Measurements from ENCODE around the gene MRPL44. TPM values are rescaled to one million over a fixed set of nuclear protein-coding genes. Genes with fewer than 3 reads are reported as not detected.

MRPL44 gene
- total RNA-seq, 2 donors from 2014 or later, result 40.8 to 49.4 TPM

DNA sequence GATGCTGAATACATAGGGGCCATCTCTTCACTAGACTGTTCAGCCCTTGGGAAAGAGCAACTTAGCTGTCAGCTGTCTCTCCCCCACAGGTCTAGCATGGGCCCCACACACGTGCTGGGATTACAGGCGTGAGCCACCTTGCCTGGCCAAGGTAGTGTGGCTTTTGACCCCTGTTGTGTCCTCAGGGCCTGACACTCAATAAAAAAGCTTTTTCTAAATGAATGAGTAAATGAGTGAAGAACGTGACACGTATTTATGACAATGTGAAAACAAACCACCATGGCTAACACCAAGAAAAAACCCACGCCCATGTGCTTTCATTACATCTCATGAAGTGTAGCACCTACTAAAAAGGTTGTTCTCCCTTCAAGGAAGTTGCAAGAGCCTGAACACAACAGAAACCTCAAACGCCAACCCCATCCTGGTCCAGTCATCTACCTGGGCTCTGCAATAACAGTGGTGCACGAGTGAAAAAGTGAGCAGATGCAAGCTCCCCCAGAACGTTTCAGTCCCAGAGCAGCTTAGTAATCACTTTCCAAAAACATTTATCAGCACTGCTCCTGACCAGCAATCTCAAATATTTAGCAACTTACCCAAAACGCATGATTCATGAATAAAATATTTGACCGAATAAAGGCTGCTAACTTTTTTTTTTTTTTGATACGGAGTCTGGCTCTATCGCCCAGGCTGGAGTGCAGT, 15.5 kb upstream of the MRPL44 start:
- peak overlapping the region; percentile 25 for H3K27ac ChIP-seq
- H3K27me3 ChIP-seq, result no peaks in the 10 kb centered on the region
- no peaks in the 10 kb centered on the region for H3K9me3 ChIP-seq
- H3K36me3 ChIP-seq, result no peaks in the 10 kb centered on the region
- peaks cover 5% of the 10 kb centered on the region for H3K4me1 ChIP-seq
- no peak overlapping the region for H3K4me3 ChIP-seq
- no peak for DNase-seq
- H3K9ac ChIP-seq (ENCODE audit: low read depth in 2 of 2, low read length in 2 of 2), result no peak overlapping the region
- intact Hi-C loops (cut with DNase I), result no loop called here
- TF ChIP-seq, protein P1, sequence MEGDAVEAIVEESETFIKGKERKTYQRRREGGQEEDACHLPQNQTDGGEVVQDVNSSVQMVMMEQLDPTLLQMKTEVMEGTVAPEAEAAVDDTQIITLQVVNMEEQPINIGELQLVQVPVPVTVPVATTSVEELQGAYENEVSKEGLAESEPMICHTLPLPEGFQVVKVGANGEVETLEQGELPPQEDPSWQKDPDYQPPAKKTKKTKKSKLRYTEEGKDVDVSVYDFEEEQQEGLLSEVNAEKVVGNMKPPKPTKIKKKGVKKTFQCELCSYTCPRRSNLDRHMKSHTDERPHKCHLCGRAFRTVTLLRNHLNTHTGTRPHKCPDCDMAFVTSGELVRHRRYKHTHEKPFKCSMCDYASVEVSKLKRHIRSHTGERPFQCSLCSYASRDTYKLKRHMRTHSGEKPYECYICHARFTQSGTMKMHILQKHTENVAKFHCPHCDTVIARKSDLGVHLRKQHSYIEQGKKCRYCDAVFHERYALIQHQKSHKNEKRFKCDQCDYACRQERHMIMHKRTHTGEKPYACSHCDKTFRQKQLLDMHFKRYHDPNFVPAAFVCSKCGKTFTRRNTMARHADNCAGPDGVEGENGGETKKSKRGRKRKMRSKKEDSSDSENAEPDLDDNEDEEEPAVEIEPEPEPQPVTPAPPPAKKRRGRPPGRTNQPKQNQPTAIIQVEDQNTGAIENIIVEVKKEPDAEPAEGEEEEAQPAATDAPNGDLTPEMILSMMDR (IDR thresholded peaks at IDR 0.05), result no peak

DNA sequence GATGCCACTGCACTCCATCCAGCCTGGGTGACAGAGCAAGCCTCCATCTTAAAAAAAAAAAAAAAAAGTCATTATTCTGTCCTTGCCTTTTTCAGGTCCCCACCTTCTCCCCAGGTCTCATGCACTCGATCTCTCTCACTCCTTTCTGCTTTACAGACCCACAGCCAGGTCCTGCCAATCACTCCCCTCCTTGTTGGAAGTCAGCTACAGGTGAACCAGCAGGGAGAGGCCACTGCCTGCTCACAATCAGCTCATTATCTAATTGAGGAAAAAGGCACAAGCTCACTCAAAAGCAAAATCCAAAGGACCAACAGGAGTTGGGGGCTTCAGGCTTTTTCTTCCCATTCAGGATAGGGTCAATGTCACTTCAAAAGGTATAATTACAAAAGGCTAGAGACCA, 14.1 kb upstream of the MRPL44 start:
- peaks cover 5% of the 10 kb centered on the region for H3K4me1 ChIP-seq
- no peaks in the 10 kb centered on the region for H3K27me3 ChIP-seq
- peak overlapping the region; percentile 79 for H3K27ac ChIP-seq
- no peaks in the 10 kb centered on the region for H3K9me3 ChIP-seq
- TF ChIP-seq, protein P1 (IDR thresholded peaks at IDR 0.05), result no peak
- H3K4me3 ChIP-seq, result no peak overlapping the region
- intact Hi-C loops (cut with DNase I), result no loop called here
- DNase-seq, result no peak
- no peaks in the 10 kb centered on the region for H3K36me3 ChIP-seq
- H3K9ac ChIP-seq (ENCODE audit: low read depth in 2 of 2, low read length in 2 of 2), result peak overlapping the region in 1 of 2 donors; percentile 96

DNA sequence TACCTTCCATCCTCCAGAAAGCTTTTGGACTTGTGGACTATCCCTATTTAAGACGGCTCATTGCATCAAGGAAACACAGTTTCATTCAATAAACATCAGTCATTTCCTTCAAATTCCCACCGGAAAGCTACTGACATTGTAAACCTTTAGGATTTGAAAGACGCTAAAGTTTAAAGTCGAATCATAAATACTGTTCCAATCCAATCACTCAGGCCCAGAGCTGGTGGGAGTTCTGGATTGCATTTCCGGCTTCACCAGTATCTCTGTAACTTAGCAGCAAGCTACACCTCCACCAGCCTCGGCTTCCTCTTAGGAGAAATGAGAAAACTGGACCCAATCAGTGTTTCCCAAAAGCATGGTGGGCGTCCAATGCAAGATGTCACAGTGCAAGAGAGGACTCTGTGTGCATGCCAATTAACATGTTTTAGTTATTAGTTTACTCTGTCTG, 13.7 kb upstream of the MRPL44 start:
- Histone ChIP-seq H3K27me3 (no peaks in the 10 kb centered on the region), H3K9ac (ENCODE audit: low read depth in 2 of 2, low read length in 2 of 2) (peak overlapping the region; percentile 96 to 99), H3K36me3 (no peaks in the 10 kb centered on the region), H3K9me3 (no peaks in the 10 kb centered on the region), H3K4me1 (peaks cover 5% of the 10 kb centered on the region), H3K27ac (peak overlapping the region; percentile 79), H3K4me3 (peak overlapping the region; percentile 72)
- peak; percentile 75 for DNase-seq
- TF ChIP-seq, protein P1 (IDR thresholded peaks at IDR 0.05), result no peak
- intact Hi-C loops (cut with DNase I), result no loop called here

DNA sequence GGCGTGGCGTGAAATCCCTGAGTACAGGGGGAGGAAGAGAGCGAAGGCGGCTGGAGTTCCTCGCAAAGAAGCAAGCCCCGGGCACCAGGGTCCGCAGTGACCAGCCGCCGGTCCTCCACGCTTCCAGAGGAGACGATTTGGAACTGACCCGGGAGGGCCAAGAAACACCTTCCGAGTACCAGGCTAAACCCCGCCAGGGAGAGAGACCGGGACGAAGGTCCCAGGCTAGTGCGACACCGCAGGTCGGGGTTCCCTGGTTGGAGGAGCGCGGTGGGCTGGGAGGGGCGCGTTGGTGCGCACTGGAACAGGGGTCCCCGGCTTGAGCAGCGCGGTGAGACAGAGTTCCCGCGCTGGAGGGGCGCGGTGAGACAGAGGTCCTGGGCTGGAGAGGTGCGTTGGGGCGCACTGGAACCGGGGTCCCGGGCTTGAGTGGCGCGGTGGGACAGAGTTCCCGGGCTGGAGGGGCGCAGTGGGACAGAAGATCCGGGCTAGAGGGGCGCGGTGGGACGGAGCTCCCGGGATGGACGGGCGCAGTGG, 13.0 kb upstream of the MRPL44 start:
- Histone ChIP-seq H3K27me3 (no peaks in the 10 kb centered on the region), H3K27ac (peak overlapping the region; percentile 79), H3K4me3 (peak overlapping the region; percentile 72), H3K4me1 (peaks cover 5% of the 10 kb centered on the region), H3K9me3 (no peaks in the 10 kb centered on the region), H3K9ac (ENCODE audit: low read depth in 2 of 2, low read length in 2 of 2) (peak overlapping the region; percentile 96 to 99), H3K36me3 (no peaks in the 10 kb centered on the region)
- intact Hi-C loops (cut with DNase I), result no loop called here
- peak; percentile 60 for DNase-seq
- TF ChIP-seq, protein P1 (IDR thresholded peaks at IDR 0.05), result no peak

DNA sequence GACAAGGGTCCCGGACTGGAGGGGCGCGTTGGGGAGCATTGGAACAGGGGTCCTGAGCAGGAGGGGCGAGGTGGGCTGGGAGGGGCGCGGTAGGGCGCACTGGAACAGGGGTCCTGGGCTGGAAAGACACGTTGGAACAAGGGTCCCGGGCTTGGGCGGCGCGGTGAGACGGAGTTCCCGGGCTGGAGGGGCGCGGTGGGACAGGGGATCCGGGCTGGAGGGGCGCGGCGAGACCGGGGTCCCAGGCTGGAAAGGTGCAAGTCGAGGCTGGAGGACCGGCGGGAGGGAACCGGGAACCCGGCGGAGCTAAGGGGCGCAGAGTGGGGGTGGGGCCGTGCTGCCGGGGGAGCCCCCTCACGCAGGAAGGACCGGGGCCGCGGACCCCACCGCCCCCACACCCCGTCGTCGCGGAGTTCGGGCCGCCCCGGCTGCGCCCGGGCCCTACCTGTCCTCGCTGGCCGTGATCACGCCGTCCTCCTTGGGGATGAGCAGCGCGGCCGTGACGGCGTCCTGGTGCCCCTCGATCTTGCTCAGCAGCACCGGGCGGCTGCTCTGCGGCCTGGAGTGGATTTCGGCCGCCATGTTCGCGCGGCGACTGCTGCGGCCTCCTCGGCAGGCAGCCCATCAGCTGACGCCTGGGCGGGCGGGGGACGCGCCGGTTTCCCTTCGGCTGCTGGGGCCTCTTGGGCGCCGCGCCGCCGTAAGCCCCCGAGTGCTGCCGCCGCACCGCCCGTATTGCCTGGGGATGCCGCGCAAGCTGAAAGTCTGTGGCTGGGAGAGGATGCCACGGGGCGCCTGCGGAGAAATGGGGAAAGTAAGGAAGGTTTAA, 12.3 kb upstream of the MRPL44 start, which contains the start of gene WDFY1:
TSS of gene WDFY1 (minus strand) at position 633 of the 829 bp plus-strand sequence. CDS start at position 582, 51 bp downstream.
- DNase-seq, result peak; percentile 87
- TF ChIP-seq, protein P1 (IDR thresholded peaks at IDR 0.05), result no peak
- Histone ChIP-seq H3K27ac (peak within 1 kb of the TSS; percentile 79), H3K27me3 (no peaks in the 10 kb centered on the region), H3K9me3 (no peaks in the 10 kb centered on the region), H3K36me3 (no peaks in the 10 kb centered on the region), H3K4me3 (peak within 1 kb of the TSS; percentile 72), H3K4me1 (peaks cover 5% of the 10 kb centered on the region), H3K9ac (ENCODE audit: low read depth in 2 of 2, low read length in 2 of 2) (peak within 1 kb of the TSS; percentile 96 to 99)
- intact Hi-C loops (cut with DNase I), result no loop called here
